ENCODE results near the gene ITPR2. TPM values are rescaled to one million over a fixed set of nuclear protein-coding genes. Genes with fewer than 3 reads are reported as not detected.

The ITPR2 gene
- total RNA-seq, 1 experiment from 2014 or later, result 14.3 TPM

DNA sequence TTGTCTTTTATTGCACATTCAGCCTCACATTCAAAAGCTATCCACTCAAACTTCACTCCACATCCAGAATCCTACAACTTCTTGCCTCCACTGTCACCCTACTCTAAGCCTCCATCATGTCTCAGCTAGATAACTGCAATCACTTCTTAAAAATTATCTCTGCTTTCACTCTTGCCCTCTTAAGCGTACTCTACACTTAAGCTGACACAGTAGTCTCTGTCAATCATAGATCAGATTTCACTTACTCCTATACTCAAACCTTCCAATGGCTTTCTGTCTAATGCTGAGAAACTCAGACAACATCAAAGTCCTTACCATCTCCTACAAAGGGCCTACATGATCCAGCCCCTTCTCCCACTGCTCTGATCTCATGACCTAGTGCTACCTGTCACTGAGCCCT lies 304.1 kb downstream of the ITPR2 start:
- H3K9me3 Mint-ChIP-seq (ENCODE audit: unreplicated experiment), result peaks cover 16% of the 10 kb centered on the region
- no peak for DNase-seq (ENCODE audit: unreplicated experiment)
- intact Hi-C loops (cut with micrococcal nuclease), result no loop called here
- H3K4me1 Mint-ChIP-seq (ENCODE audit: insufficient read depth, unreplicated experiment), result peaks cover 2% of the 10 kb centered on the region
- BruUV-seq (replicated peaks), result no TSS peak
- H3K36me3 Mint-ChIP-seq (ENCODE audit: insufficient read depth, unreplicated experiment), result peaks cover 5% of the 10 kb centered on the region
- H3K4me3 Mint-ChIP-seq (ENCODE audit: unreplicated experiment), result no peak overlapping the region
- H3K27ac Mint-ChIP-seq (ENCODE audit: low read depth, unreplicated experiment), result no peak overlapping the region
- CTCF ChIA-PET, result interaction anchor here (0.6 kb wide), 1 partner anchor 1178 kb away, joined by 5 read pairs; no protein-coding TSS in a partner anchor
- no peaks in the 10 kb centered on the region for H3K27me3 Mint-ChIP-seq (ENCODE audit: insufficient read depth, unreplicated experiment)
- no peak for TF ChIP-seq CTCF (IDR thresholded peaks at IDR 0.05; ENCODE audit: unreplicated experiment)
- POLR2A ChIA-PET, result no interaction called here

DNA sequence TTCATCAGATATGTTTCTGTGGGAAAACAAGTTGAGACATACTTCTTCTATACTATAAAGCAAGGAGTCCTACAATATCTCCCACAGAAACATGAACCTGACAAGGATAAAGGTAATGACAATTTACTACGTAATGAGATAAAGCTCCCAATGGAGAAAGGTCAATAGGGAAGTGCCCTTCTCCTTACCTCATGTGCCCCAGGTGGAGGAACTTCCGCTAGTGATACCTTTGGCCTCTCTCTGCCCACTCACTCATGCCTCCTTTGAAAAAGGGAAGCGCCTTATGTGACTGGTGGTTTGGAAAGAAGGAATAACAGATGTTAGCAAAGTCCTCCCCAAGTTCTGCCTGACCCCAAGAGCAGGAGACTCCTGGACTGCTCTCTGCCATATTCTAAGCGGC lies 305.3 kb downstream of the ITPR2 start:
- H3K27me3 Mint-ChIP-seq (ENCODE audit: insufficient read depth, unreplicated experiment), result no peaks in the 10 kb centered on the region
- H3K9me3 Mint-ChIP-seq (ENCODE audit: unreplicated experiment), result peaks cover 16% of the 10 kb centered on the region
- BruUV-seq (replicated peaks), result no TSS peak
- CTCF ChIA-PET, result no interaction called here
- H3K4me1 Mint-ChIP-seq (ENCODE audit: insufficient read depth, unreplicated experiment), result peaks cover 12% of the 10 kb centered on the region
- peaks cover 5% of the 10 kb centered on the region for H3K36me3 Mint-ChIP-seq (ENCODE audit: insufficient read depth, unreplicated experiment)
- intact Hi-C loops (cut with micrococcal nuclease), result no loop called here
- POLR2A ChIA-PET, result interaction anchor here (0.7 to 0.8 kb wide), 2 partner anchors 33 to 376 kb away, joined by 3 read pairs; no protein-coding TSS in a partner anchor
- H3K4me3 Mint-ChIP-seq (ENCODE audit: unreplicated experiment), result no peak overlapping the region
- no peak for DNase-seq (ENCODE audit: unreplicated experiment)
- no peak overlapping the region for H3K27ac Mint-ChIP-seq (ENCODE audit: low read depth, unreplicated experiment)
- TF ChIP-seq CTCF (IDR thresholded peaks at IDR 0.05; ENCODE audit: unreplicated experiment), result no peak

DNA sequence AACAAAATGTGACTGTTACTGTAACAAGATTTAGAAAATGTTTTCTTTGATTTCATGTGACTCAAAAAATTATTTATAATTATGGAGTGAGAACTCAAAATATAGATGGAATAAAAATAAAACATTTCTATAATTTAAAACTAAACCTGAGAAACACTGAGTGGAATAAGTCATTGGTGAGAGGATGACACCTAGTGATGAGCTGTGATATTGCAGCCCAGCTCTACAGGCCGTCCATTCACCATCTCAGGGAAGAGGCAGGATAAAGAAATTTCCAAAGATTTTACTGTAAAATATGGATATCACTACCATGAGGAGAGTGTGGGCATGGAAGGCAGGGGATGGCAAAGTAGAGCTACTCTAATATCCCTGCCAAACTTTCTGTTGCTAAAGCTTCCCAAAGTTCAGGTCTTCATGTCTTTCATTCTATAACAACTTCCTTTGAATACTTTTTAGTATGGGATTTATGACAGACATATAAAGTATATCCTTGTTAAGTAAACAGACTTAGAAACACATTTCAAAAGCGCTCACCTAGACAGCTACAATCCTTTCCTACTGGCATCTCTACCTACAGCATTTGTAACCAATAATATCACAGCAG lies 308.0 kb downstream of the ITPR2 start:
- intact Hi-C loops (cut with micrococcal nuclease), result loop anchor here (2.0 kb wide), 2 partner anchors 90 to 402 kb away; no protein-coding TSS in a partner anchor
- H3K36me3 Mint-ChIP-seq (ENCODE audit: insufficient read depth, unreplicated experiment), result peaks cover 5% of the 10 kb centered on the region
- BruUV-seq (replicated peaks), result no TSS peak
- POLR2A ChIA-PET, result interaction anchor here (2.5 to 4.6 kb wide), 2 partner anchors 30 to 403 kb away, joined by 7 to 60 read pairs; no protein-coding TSS in a partner anchor
- H3K27me3 Mint-ChIP-seq (ENCODE audit: insufficient read depth, unreplicated experiment), result no peaks in the 10 kb centered on the region
- no peak overlapping the region for H3K27ac Mint-ChIP-seq (ENCODE audit: low read depth, unreplicated experiment)
- CTCF ChIA-PET, result interaction anchor here (0.6 to 1.2 kb wide), 4 partner anchors 12 to 425 kb away, joined by 3 read pairs; no protein-coding TSS in a partner anchor
- DNase-seq (ENCODE audit: unreplicated experiment), result peak; percentile 38
- peak; percentile 47 for TF ChIP-seq CTCF (IDR thresholded peaks at IDR 0.05; ENCODE audit: unreplicated experiment)
- H3K4me1 Mint-ChIP-seq (ENCODE audit: insufficient read depth, unreplicated experiment), result peaks cover 12% of the 10 kb centered on the region
- H3K9me3 Mint-ChIP-seq (ENCODE audit: unreplicated experiment), result peaks cover 16% of the 10 kb centered on the region
- no peak overlapping the region for H3K4me3 Mint-ChIP-seq (ENCODE audit: unreplicated experiment)

GRCh38 chr12:26523708-26524150 lies 309.3 kb downstream of the ITPR2 start:
- H3K27ac Mint-ChIP-seq (ENCODE audit: low read depth, unreplicated experiment), result no peak overlapping the region
- peaks cover 20% of the 10 kb centered on the region for H3K9me3 Mint-ChIP-seq (ENCODE audit: unreplicated experiment)
- POLR2A ChIA-PET, result interaction anchor here (0.6 to 4.6 kb wide), 11 partner anchors 10 to 401 kb away, joined by 3 to 60 read pairs (median 4); partner anchors contain the start of gene BHLHE41
- intact Hi-C loops (cut with micrococcal nuclease), result loop anchor here (2.0 kb wide), 2 partner anchors 89 to 401 kb away; no protein-coding TSS in a partner anchor
- peaks cover 5% of the 10 kb centered on the region for H3K36me3 Mint-ChIP-seq (ENCODE audit: insufficient read depth, unreplicated experiment)
- no peak for TF ChIP-seq CTCF (IDR thresholded peaks at IDR 0.05; ENCODE audit: unreplicated experiment)
- BruUV-seq (replicated peaks), result no TSS peak
- H3K27me3 Mint-ChIP-seq (ENCODE audit: insufficient read depth, unreplicated experiment), result no peaks in the 10 kb centered on the region
- H3K4me3 Mint-ChIP-seq (ENCODE audit: unreplicated experiment), result peak overlapping the region; percentile 11
- CTCF ChIA-PET, result interaction anchor here (0.6 to 1.3 kb wide), 6 partner anchors 10 to 85 kb away, joined by 3 to 5 read pairs (median 4); no protein-coding TSS in a partner anchor
- DNase-seq (ENCODE audit: unreplicated experiment), result peak; percentile 98
- peaks cover 12% of the 10 kb centered on the region for H3K4me1 Mint-ChIP-seq (ENCODE audit: insufficient read depth, unreplicated experiment)
